Brain microvascular endothelial cell (primary cell): Measurements from ENCODE around the gene CST4.
A peak's percentile ranks its signal among the peaks of the same experiment; 100 is the strongest.
"Not testable (repeated sequence)": the region's sequence is repeated elsewhere in the genome, so short reads cannot be mapped to it uniquely, and the experiment has no call there.

Experiments
- DNase-seq: peaks from one replicate; pipeline ENCODE4 v3.0.0-alpha.2; 2020
- H3K27ac ChIP-seq: fragments of 250-450 bp; sonication (Bioruptor Pico); 2 replicates; pipeline ENCODE4 v1.5.1; 2020; ENCODE audit warnings: mild to moderate bottlenecking, moderate library complexity
- H3K27me3 ChIP-seq: fragments of 250-450 bp; sonication (Bioruptor Pico); replicated peaks from 2 replicates; pipeline ENCODE4 v1.5.1; 2020; ENCODE audit warnings: mild to moderate bottlenecking
- H3K36me3 ChIP-seq: fragments of 250-450 bp; sonication (Bioruptor Pico); replicated peaks from 2 replicates; pipeline ENCODE4 v1.5.1; 2020; ENCODE audit warnings: mild to moderate bottlenecking
- H3K4me3 ChIP-seq: 2 replicates; pipeline ENCODE4 v1.5.1; 2011; ENCODE audit warnings: low read depth, mild to moderate bottlenecking, control low read depth, low read length, moderate library complexity
- CTCF ChIP-seq: IDR thresholded peaks from 2 replicates; pipeline ENCODE4 v1.5.1; 2011; ENCODE audit warnings: low read depth, mild to moderate bottlenecking, moderate library complexity, low read length, control low read depth, inconsistent platforms; ENCODE audit errors: missing control alignments
- in situ Hi-C: cut with HindIII; loops from 2 replicates; pipeline ENCODE4 v1.10.0; 2017; ENCODE audit warnings: low sequenced_read_pairs, low pct_ligation_motif_present

The CST4 gene

GRCh38 chr20:23666189-23666588 is 22.6 kb downstream of the CST4 start:
- in situ Hi-C loops = no loop called here
- no peaks in the 10 kb centered on the region for H3K36me3 ChIP-seq
- H3K27ac ChIP-seq = no peak overlapping the region
- no peaks in the 10 kb centered on the region for H3K27me3 ChIP-seq
- no peak overlapping the region for H3K4me3 ChIP-seq
- no peak for DNase-seq
- peak; percentile 62 for TF ChIP-seq CTCF

GRCh38 chr20:23664954-23665353 is 23.9 kb downstream of the CST4 start:
- H3K27me3 ChIP-seq = no peaks in the 10 kb centered on the region
- H3K4me3 ChIP-seq = no peak overlapping the region
- no peak for DNase-seq
- in situ Hi-C loops = no loop called here
- no peak overlapping the region for H3K27ac ChIP-seq
- no peaks in the 10 kb centered on the region for H3K36me3 ChIP-seq
- TF ChIP-seq CTCF = no peak

DNA sequence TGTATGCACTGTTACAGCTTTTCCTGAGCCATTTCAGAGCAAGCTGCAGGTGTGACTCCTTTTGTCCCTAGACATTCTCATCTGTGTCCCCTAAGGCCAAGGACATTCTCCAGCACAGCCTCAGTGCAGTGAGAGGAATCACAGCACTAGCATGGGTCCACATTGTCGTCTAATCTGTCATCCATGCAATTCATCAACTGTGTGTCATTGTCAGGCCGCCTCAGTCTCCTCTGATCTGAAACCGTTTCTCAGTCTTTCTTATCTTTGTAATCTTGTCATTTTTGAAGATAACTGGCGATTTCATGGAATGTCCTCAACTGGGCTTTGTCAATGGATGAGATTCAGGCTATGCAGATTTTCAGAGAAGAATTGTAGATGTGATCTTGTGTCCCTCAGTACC is 24.8 kb downstream of the CST4 start:
- in situ Hi-C loops, H3K27ac ChIP-seq, H3K4me3 ChIP-seq, H3K36me3 ChIP-seq, DNase-seq, H3K27me3 ChIP-seq: not testable (repeated sequence)

GRCh38 chr20:23663180-23663579 is 25.7 kb downstream of the CST4 start:
- Histone ChIP-seq H3K27me3 (no peaks in the 10 kb centered on the region), H3K36me3 (no peaks in the 10 kb centered on the region)
- no peak for DNase-seq

DNA sequence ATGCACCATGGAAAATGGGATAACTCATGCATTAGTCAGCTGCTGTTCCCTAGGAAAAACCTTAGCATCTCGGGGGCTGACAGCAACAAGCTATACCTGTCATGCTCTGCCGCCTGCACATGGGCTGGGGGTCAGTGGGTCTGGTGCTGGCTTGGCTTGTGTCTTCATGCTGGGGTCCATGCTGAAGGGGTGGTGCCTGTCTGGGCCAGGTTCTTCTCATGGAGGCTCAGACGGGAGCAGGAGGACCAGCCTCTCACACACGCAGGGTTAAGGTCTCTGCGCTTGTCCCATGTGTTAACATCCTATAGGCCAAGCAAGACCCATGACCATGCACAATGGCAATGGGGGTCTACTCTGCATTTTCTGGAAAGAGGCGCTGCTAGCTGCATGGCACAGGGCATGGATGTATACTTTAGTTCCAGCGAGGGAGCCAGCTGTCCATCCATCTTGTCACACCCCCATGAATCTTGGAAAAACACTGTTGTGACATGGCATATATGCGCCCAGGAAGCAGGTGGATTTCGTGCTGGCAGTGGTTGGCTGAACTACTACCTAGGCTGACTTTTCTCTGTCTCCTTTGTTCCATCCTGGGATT is 26.5 kb downstream of the CST4 start:
- Histone ChIP-seq H3K4me3 (no peak overlapping the region), H3K36me3 (no peaks in the 10 kb centered on the region), H3K27me3 (no peaks in the 10 kb centered on the region), H3K27ac (no peak overlapping the region)
- in situ Hi-C loops = no loop called here
- DNase-seq = no peak
- no peak for TF ChIP-seq CTCF

More at GRCh38 chr20:23663180-23663579, 25.7 kb downstream of the CST4 start:
- Histone ChIP-seq H3K27ac (no peak overlapping the region), H3K4me3 (no peak overlapping the region)
- in situ Hi-C loops = no loop called here
- TF ChIP-seq CTCF = no peak

DNA sequence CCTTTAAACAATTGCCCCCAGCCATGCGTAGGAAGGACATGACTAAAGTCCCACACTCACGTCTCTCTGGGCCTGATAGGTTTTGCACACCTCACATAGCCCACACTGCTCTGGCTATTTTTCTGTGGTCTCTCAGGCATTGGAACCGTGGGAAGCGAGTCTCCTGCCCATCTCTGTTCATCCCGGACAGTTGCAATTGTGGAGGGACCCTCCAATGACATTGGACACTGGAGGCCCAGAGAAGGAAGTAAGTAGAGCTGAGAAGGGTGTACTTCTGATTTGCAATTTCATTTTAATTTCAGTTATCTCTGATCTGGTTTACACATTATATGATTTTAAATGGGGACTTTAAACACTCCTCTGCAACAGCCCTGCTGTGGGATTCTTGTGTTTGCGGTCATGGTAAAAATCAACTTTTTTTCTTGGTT is 27.8 kb downstream of the CST4 start:
- TF ChIP-seq CTCF = no peak

More for the DNA sequence above, 27.8 kb downstream of the CST4 start:
- no peak overlapping the region for H3K4me3 ChIP-seq
- DNase-seq = no peak
- in situ Hi-C loops = no loop called here
- no peaks in the 10 kb centered on the region for H3K27me3 ChIP-seq
- H3K36me3 ChIP-seq = no peaks in the 10 kb centered on the region
- H3K27ac ChIP-seq = no peak overlapping the region
